ENCODE results near the gene ITGA11. TPM values are rescaled to one million over a fixed set of nuclear protein-coding genes. Genes with fewer than 3 reads are reported as not detected.

ITGA11 gene
- total RNA-seq, 4 donors from 2014 or later, result 0.83 to 3.6 (median 2.0) TPM

GRCh38 chr15:68445351-68445750, 13.4 kb upstream of the ITGA11 start:
- H3K9me3 ChIP-seq, result no peaks in the 10 kb centered on the region
- H3K27me3 ChIP-seq, result peaks cover 12% of the 10 kb centered on the region
- H3K27ac ChIP-seq, result no peak overlapping the region
- no peak for TF ChIP-seq POLR2A (IDR thresholded peaks at IDR 0.05)
- no peak for TF ChIP-seq EP300 (IDR thresholded peaks at IDR 0.05)
- TF ChIP-seq CTCF (IDR thresholded peaks at IDR 0.05), result no peak
- no peak for TF ChIP-seq POLR2AphosphoS5 (IDR thresholded peaks at IDR 0.05)
- 44% methylated on average over 2 of the region's 2 CpGs for WGBS
- H3K36me3 ChIP-seq, result no peaks in the 10 kb centered on the region
- H3K4me3 ChIP-seq, result no peak overlapping the region
- H3K4me1 ChIP-seq, result peaks cover 10% of the 10 kb centered on the region
- no peak for DNase-seq (ENCODE audit: low spot score in 2 of 2)

GRCh38 chr15:68444336-68444735, 12.4 kb upstream of the ITGA11 start:
- TF ChIP-seq CTCF (IDR thresholded peaks at IDR 0.05) (no peak), POLR2AphosphoS5 (IDR thresholded peaks at IDR 0.05) (no peak), POLR2A (IDR thresholded peaks at IDR 0.05) (no peak), EP300 (IDR thresholded peaks at IDR 0.05) (no peak)
- H3K9me3 ChIP-seq, result no peaks in the 10 kb centered on the region
- no peaks in the 10 kb centered on the region for H3K36me3 ChIP-seq
- peaks cover 10% of the 10 kb centered on the region for H3K4me1 ChIP-seq
- H3K4me3 ChIP-seq, result no peak overlapping the region
- no peak overlapping the region for H3K27ac ChIP-seq
- H3K27me3 ChIP-seq, result peaks cover 12% of the 10 kb centered on the region
- DNase-seq (ENCODE audit: low spot score in 2 of 2), result no peak

GRCh38 chr15:68442903-68443302, 10.9 kb upstream of the ITGA11 start:
- Histone ChIP-seq H3K4me3 (no peak overlapping the region), H3K27me3 (peaks cover 5% of the 10 kb centered on the region), H3K27ac (no peak overlapping the region), H3K4me1 (peaks cover 10% of the 10 kb centered on the region), H3K9me3 (no peaks in the 10 kb centered on the region), H3K36me3 (no peaks in the 10 kb centered on the region)
- DNase-seq (ENCODE audit: low spot score in 2 of 2), result no peak
- 74% methylated on average over 2 of the region's 2 CpGs for WGBS
- no peak for TF ChIP-seq POLR2AphosphoS5 (IDR thresholded peaks at IDR 0.05)
- TF ChIP-seq CTCF (IDR thresholded peaks at IDR 0.05), result no peak
- TF ChIP-seq POLR2A (IDR thresholded peaks at IDR 0.05), result no peak
- TF ChIP-seq EP300 (IDR thresholded peaks at IDR 0.05), result no peak

- no peak for DNase-seq (ENCODE audit: low spot score in 2 of 2)
- TF ChIP-seq POLR2A (IDR thresholded peaks at IDR 0.05), result no peak
- no peak for TF ChIP-seq CTCF (IDR thresholded peaks at IDR 0.05)
- TF ChIP-seq POLR2AphosphoS5 (IDR thresholded peaks at IDR 0.05), result no peak
- 74% methylated on average over 4 of the region's 4 CpGs for WGBS
Measured at GRCh38 chr15:68442041-68442440, 10.1 kb upstream of the ITGA11 start.

GRCh38 chr15:68441045-68441743, 9.2 kb upstream of the ITGA11 start:
- H3K4me3 ChIP-seq, result no peak overlapping the region
- H3K4me1 ChIP-seq, result peaks cover 10% of the 10 kb centered on the region
- H3K27me3 ChIP-seq, result peaks cover 9% of the 10 kb centered on the region
- H3K36me3 ChIP-seq, result no peaks in the 10 kb centered on the region
- TF ChIP-seq CTCF (IDR thresholded peaks at IDR 0.05), result no peak
- no peak for TF ChIP-seq POLR2A (IDR thresholded peaks at IDR 0.05)
- TF ChIP-seq POLR2AphosphoS5 (IDR thresholded peaks at IDR 0.05), result no peak
- no peak for TF ChIP-seq EP300 (IDR thresholded peaks at IDR 0.05)
- DNase-seq (ENCODE audit: low spot score in 2 of 2), result no peak
- WGBS, result 53% methylated on average over 2 of the region's 3 CpGs
- H3K9me3 ChIP-seq, result no peaks in the 10 kb centered on the region
- H3K27ac ChIP-seq, result no peak overlapping the region

More at GRCh38 chr15:68442041-68442440, 10.1 kb upstream of the ITGA11 start:
- Histone ChIP-seq H3K36me3 (no peaks in the 10 kb centered on the region), H3K4me1 (peaks cover 10% of the 10 kb centered on the region), H3K4me3 (no peak overlapping the region), H3K27me3 (peaks cover 9% of the 10 kb centered on the region), H3K27ac (no peak overlapping the region), H3K9me3 (no peaks in the 10 kb centered on the region)

Data from suprapubic skin (tissue), 4 donors.